Omental fat pad (tissue), 4 donors: Measurements from ENCODE around the gene KL. TPM values are rescaled to one million over a fixed set of nuclear protein-coding genes. Genes with fewer than 3 reads are reported as not detected.

Experiments
- ATAC-seq: fragments of 150-250 bp; one replicate; pipeline ENCODE4 v1.9.1; 2016; ENCODE audit warnings: mild to moderate bottlenecking, moderate library complexity; ENCODE audit not compliant: low FRiP score
- DNase-seq: peaks from one replicate; pipeline ENCODE4 v3.0.0-alpha.2; 2019; ENCODE audit warnings: low spot score
- CTCF ChIP-seq, 3 donors: fragments of 450-650 bp; IDR thresholded peaks; one replicate each; pipeline ENCODE4 v1.5.1; 2016 to 2017; ENCODE audit warnings: antibody characterized with exemption in 3 of 3, mild to moderate bottlenecking in 3 of 3, moderate library complexity in 2 of 3
- total RNA-seq, 4 donors: library from RNA; depleted of rRNA; stranded (reverse); fragments of >200 nt; gene quantifications; one replicate each; pipeline ENCODE4 v1.1.0, GENCODE V29; 2016

KL gene
- total RNA-seq, 4 donors from 2014 or later, result 1.9 to 20.3 (median 3.6) TPM

GRCh38 chr13:33025220-33025744 is 9.1 kb downstream of the KL start:
- no peak for ATAC-seq

GRCh38 chr13:33026489-33027152 is 10.4 kb downstream of the KL start:
- ATAC-seq, result no peak
- no peak for TF ChIP-seq CTCF (IDR thresholded peaks at IDR 0.05)
- DNase-seq, result no peak

More at GRCh38 chr13:33025220-33025744, 9.1 kb downstream of the KL start:
- no peak for DNase-seq
- TF ChIP-seq CTCF (IDR thresholded peaks at IDR 0.05), result no peak

- no peak for DNase-seq
- no peak for ATAC-seq
- TF ChIP-seq CTCF (IDR thresholded peaks at IDR 0.05), result no peak
These were observed 12.4 kb downstream of the KL start for GRCh38 chr13:33028620-33029019.

GRCh38 chr13:33031277-33031676 is 15.1 kb downstream of the KL start:
- TF ChIP-seq CTCF (IDR thresholded peaks at IDR 0.05), result no peak
- no peak for DNase-seq
- ATAC-seq, result no peak

GRCh38 chr13:33032037-33032625 is 15.9 kb downstream of the KL start:
- DNase-seq (no peak), ATAC-seq (no peak)
- no peak for TF ChIP-seq CTCF (IDR thresholded peaks at IDR 0.05)

GRCh38 chr13:33033051-33033812 is 17.0 kb downstream of the KL start:
- ATAC-seq, result no peak
- TF ChIP-seq CTCF (IDR thresholded peaks at IDR 0.05), result no peak
- DNase-seq, result no peak
